Measurements from ENCODE around the gene APAF1. TPM values are rescaled to one million over a fixed set of nuclear protein-coding genes. Genes with fewer than 3 reads are reported as not detected.

APAF1 gene
- total RNA-seq: 58.3 TPM

GRCh38 chr12:98644712-98645571 is at the start of gene APAF1, which contains the start of gene IKBIP:
APAF1 (plus strand) TSS chr12:98645290; CDS start chr12:98648360, 3,070 bp downstream.
IKBIP (minus strand) TSS chr12:98644788; CDS start chr12:98644701, 87 bp downstream.

Other genes with a start within 250 kb of the APAF1 start
- 281 TPM for gene TMPO, start 129.7 kb upstream of the APAF1 start, total RNA-seq
- 454 TPM for gene SLC25A3, start 51.6 kb upstream of the APAF1 start, total RNA-seq
- gene IKBIP, start 502 bp upstream of the APAF1 start, total RNA-seq: 27.9 TPM

All from camera-type eye (tissue), 1 donor.